Subcutaneous adipose tissue (tissue), 4 donors: ENCODE results near the gene PRMT2. TPM values are rescaled to one million over a fixed set of nuclear protein-coding genes. Genes with fewer than 3 reads are reported as not detected.

Experiments
- CTCF ChIP-seq: fragments of 450-650 bp; IDR thresholded peaks from one replicate; pipeline ENCODE4 v1.5.1; 2016; ENCODE audit warnings: low read depth, mild to moderate bottlenecking, control low read depth, antibody characterized with exemption, moderate library complexity
- total RNA-seq, 4 donors: library from RNA; depleted of rRNA; stranded (reverse); fragments of >200 nt; gene quantifications; one replicate each; pipeline ENCODE4 v1.1.0, GENCODE V29; 2016

Gene PRMT2
- total RNA-seq: 100 to 1,000 TPM in 1 of 4 donors, 10 to 100 TPM in 3; 68.0 to 136 (median 96.6) TPM

- TF ChIP-seq CTCF: no peak
Observed at GRCh38 chr21:46635324-46636180, at the start of gene PRMT2. PRMT2 (plus strand) TSS chr21:46635674; CDS start chr21:46636952, 1,278 bp downstream.

GRCh38 chr21:46594276-46594675, 41.2 kb upstream of the PRMT2 start:
- no peak for TF ChIP-seq CTCF

GRCh38 chr21:46596201-46596600, 39.3 kb upstream of the PRMT2 start:
- no peak for TF ChIP-seq CTCF

GRCh38 chr21:46597031-46597430, 38.4 kb upstream of the PRMT2 start:
- no peak for TF ChIP-seq CTCF

GRCh38 chr21:46597896-46598343, 37.6 kb upstream of the PRMT2 start:
- TF ChIP-seq CTCF: no peak

GRCh38 chr21:46598581-46599572, 36.6 kb upstream of the PRMT2 start:
- TF ChIP-seq CTCF: no peak

GRCh38 chr21:46600305-46600704, 35.2 kb upstream of the PRMT2 start:
- no peak for TF ChIP-seq CTCF
